RWPE2 (cell line): ENCODE results near the gene TIFAB.
A peak's percentile ranks its signal among the peaks of the same experiment; 100 is the strongest.

Source experiments
- ATAC-seq: fragments of 200-7000 bp; cut with Tn5 transposase; 3 replicates; pipeline ENCODE4 v1.9.1; 2021; ENCODE audit warnings: low read depth
- DNase-seq: peaks from one replicate; pipeline ENCODE4 v3.0.0-alpha.2; 2020; ENCODE audit warnings: low spot score
- H3K27ac ChIP-seq: fragments of 450-650 bp; 2 replicates; pipeline ENCODE4 v1.5.1; 2017; ENCODE audit warnings: mild to moderate bottlenecking; ENCODE audit not compliant: poor library complexity, severe bottlenecking
- H3K27me3 ChIP-seq: fragments of 250-450 bp; sonication (Bioruptor Pico); 2 replicates; pipeline ENCODE4 v1.5.1; 2021; ENCODE audit warnings: mild to moderate bottlenecking, moderate library complexity; ENCODE audit not compliant: insufficient read depth, poor library complexity, severe bottlenecking
- H3K36me3 ChIP-seq: fragments of 250-450 bp; sonication (Bioruptor Pico); 2 replicates; pipeline ENCODE4 v1.5.1; 2020; ENCODE audit warnings: low read depth, mild to moderate bottlenecking, moderate library complexity
- H3K4me1 ChIP-seq: fragments of 250-450 bp; sonication (Bioruptor Pico); 2 replicates; pipeline ENCODE4 v1.5.1; 2021; ENCODE audit warnings: mild to moderate bottlenecking, moderate library complexity; ENCODE audit not compliant: insufficient read depth, poor library complexity, severe bottlenecking
- H3K4me3 ChIP-seq: fragments of 250-450 bp; sonication (Bioruptor Pico); 2 replicates; pipeline ENCODE4 v1.5.1; 2021; ENCODE audit warnings: mild to moderate bottlenecking, moderate library complexity; ENCODE audit not compliant: severe bottlenecking
- H3K9me3 ChIP-seq: fragments of 250-450 bp; sonication (Bioruptor Pico); 2 replicates; pipeline ENCODE4 v1.5.1; 2021; ENCODE audit warnings: mild to moderate bottlenecking, moderate library complexity; ENCODE audit not compliant: severe bottlenecking
- TF ChIP-seq, protein P1 (sequence below): fragments of 450-650 bp; IDR thresholded peaks from one replicate; pipeline ENCODE4 v1.5.1; 2017; ENCODE audit warnings: mild to moderate bottlenecking, moderate library complexity; ENCODE audit not compliant: poor library complexity, severe bottlenecking

The TIFAB gene

DNA sequence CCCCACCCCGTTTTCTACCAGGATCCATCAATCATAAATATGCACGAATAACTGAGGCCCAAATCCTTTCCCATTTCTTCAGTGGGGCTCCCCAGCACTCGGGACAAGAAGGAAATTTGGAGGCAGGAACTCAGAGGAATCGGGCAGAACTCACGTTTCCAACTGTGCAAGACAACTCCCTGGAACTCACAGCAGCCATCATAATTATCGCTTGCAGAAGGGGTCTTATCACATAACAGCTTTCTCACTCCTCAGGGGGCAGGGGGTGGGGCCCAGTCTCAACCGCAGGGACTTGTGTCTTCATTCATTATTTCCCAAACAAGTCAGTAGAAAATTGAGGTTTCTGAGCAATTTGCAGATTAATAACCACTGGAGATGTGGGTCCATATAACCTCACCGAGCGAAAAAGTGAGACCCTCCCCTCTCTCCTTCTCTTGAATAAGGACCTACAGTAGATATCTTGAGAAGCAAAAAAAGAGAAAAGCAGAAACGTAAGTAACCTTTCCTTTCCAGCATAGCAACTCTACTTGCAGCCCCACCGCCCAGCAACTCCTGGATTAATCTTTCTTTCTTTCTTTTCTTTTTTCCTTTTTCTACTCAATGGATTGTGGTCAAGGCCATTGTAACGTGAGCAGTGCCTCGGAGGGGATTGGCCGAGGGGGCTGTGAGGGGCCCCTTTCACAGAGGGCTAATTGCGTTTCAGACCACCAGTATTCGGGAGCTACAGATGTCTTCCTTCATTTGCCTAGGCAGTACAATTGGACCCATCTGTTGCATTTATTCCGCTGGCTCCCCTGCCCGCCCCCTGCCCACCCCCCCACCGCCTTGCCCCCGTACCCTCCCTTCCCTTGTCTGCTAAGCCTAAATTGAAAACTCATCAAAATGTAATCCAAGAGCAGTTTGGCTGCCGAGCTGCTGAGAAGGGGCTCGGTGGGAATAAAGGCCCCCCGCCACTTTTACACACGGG, 24.7 kb upstream of the TIFAB start:
- Histone ChIP-seq H3K4me3 (no peak overlapping the region), H3K4me1 (no peaks in the 10 kb centered on the region), H3K27me3 (no peaks in the 10 kb centered on the region), H3K27ac (no peak overlapping the region), H3K9me3 (no peaks in the 10 kb centered on the region), H3K36me3 (no peaks in the 10 kb centered on the region)
- ATAC-seq (no peak), DNase-seq (peak; percentile 26)
- TF ChIP-seq, protein P1, sequence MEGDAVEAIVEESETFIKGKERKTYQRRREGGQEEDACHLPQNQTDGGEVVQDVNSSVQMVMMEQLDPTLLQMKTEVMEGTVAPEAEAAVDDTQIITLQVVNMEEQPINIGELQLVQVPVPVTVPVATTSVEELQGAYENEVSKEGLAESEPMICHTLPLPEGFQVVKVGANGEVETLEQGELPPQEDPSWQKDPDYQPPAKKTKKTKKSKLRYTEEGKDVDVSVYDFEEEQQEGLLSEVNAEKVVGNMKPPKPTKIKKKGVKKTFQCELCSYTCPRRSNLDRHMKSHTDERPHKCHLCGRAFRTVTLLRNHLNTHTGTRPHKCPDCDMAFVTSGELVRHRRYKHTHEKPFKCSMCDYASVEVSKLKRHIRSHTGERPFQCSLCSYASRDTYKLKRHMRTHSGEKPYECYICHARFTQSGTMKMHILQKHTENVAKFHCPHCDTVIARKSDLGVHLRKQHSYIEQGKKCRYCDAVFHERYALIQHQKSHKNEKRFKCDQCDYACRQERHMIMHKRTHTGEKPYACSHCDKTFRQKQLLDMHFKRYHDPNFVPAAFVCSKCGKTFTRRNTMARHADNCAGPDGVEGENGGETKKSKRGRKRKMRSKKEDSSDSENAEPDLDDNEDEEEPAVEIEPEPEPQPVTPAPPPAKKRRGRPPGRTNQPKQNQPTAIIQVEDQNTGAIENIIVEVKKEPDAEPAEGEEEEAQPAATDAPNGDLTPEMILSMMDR, result no peak

DNA sequence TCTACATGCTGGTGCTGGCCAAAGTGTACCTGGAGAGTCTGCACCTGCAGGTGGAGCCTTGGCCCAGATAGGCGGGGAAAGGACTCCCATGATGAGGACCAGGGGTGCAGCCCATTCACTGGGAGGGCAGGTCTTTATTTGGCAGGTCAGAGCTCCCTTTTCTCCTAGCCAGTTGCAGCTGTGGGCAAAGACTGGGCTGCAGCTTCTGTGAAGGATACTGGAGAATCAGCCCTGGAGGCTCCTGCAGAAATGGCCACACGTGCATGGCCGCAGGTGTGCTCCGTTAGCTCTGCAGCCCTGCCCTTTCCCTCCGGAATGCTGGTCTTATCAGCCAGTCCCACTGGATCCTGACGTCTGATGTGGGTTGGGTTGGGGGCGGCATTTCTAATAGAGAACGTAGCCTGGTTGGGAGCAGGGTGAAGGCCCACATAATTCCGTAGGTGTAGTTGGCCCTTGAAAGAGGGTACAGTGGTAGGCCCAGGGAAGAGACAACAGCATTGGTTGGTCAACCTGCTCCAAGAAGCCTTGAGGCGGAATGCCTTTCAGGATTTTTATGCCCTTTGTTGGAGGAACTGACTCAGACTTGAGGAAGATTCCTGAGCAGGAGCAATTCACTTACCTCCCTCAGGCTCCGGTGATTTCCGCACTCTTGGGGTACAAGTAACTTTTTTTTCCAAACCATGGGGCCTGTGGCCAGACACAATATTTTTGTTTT, 22.0 kb upstream of the TIFAB start:
- TF ChIP-seq, protein P1, result no peak
- peak; percentile 45 for DNase-seq
- Histone ChIP-seq H3K27me3 (no peaks in the 10 kb centered on the region), H3K9me3 (no peaks in the 10 kb centered on the region), H3K36me3 (no peaks in the 10 kb centered on the region), H3K4me3 (no peak overlapping the region), H3K4me1 (no peaks in the 10 kb centered on the region), H3K27ac (no peak overlapping the region)
- ATAC-seq, result peak; percentile 55; the same call in 2 of the 3 replicates

DNA sequence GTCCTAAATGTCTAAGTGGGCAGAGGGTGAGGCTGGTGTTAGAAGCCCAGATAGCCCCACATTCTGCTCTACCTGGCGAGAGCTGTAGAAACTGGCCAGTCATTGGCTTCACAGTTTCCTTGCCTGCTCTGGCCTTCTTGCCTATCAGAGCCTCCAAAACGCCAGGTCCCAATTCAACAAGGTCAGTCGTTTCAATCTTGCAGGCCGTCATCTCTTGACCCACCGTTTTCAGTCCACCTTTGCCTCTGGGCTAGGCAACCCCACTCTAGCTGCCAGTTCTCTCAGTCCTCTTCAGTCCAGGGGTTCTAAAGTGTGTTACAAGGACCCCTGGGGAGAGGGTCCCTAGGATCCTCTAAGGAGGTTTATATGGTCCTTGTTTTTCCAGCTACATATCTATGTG, 20.0 kb upstream of the TIFAB start:
- no peaks in the 10 kb centered on the region for H3K36me3 ChIP-seq
- H3K27ac ChIP-seq, result no peak overlapping the region
- no peaks in the 10 kb centered on the region for H3K27me3 ChIP-seq
- no peaks in the 10 kb centered on the region for H3K4me1 ChIP-seq
- no peaks in the 10 kb centered on the region for H3K9me3 ChIP-seq
- TF ChIP-seq, protein P1, result no peak
- no peak for ATAC-seq
- no peak overlapping the region for H3K4me3 ChIP-seq
- DNase-seq, result peak; percentile 39

DNA sequence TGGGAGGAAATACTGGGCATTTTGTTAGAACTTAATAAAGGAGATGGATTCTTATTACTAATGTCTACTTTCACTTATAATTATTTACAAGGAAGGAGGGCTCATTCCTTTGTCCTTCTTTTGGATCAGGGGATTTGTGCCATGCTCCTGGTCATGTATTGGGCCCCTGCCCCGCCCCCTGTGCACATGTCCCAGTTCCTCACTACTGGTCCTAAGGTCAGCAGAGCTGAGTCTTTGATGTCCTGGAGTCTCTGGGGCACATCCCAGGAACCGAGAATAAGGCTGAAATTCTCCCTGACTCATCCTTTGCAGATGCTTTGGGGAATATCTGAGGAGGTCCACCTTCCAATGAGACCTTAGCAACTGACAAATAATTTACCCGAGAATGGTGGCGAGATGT, 19.6 kb upstream of the TIFAB start:
- Histone ChIP-seq H3K4me1 (no peaks in the 10 kb centered on the region), H3K27me3 (no peaks in the 10 kb centered on the region), H3K36me3 (no peaks in the 10 kb centered on the region), H3K4me3 (no peak overlapping the region), H3K27ac (no peak overlapping the region), H3K9me3 (no peaks in the 10 kb centered on the region)
- DNase-seq (peak; percentile 15), ATAC-seq (no peak)
- TF ChIP-seq, protein P1, result no peak
